ENCODE data around the gene ZNF511. TPM values are rescaled to one million over a fixed set of nuclear protein-coding genes. Genes with fewer than 3 reads are reported as not detected.

Gene ZNF511
- total RNA-seq, 4 donors from 2014 or later, result 21.8 to 104 (median 27.2) TPM

- in situ Hi-C loops (cut with MboI; ENCODE audit: low pct_ligation_motif_present in 1 of 4, low pct_unique_long_range_greater_than_20kb in 1 of 4, low sequenced_read_pairs in 3 of 4) (no loop called here), intact Hi-C loops (cut with DNase I; ENCODE audit: low total_unique reads) (no loop called here)
- Histone ChIP-seq H3K4me3 (no peak overlapping the region), H3K36me3 (peaks cover 0 to 56% (median 26%) of the 10 kb centered on the region in 4 donors), H3K9me3 (no peaks in the 10 kb centered on the region), H3K4me1 (no peaks in the 10 kb centered on the region), H3K27ac (no peak overlapping the region), H3K27me3 (no peaks in the 10 kb centered on the region)
- 96% methylated on average over 7 to 14 of the region's 14 CpGs for WGBS, 2 donors (ENCODE audit: low coverage in 1 of 2)
- no peak for DNase-seq
- TF ChIP-seq POLR2AphosphoS5 (IDR thresholded peaks at IDR 0.05) (no peak), POLR2A (IDR thresholded peaks at IDR 0.05) (no peak), EP300 (IDR thresholded peaks at IDR 0.05; ENCODE audit: low read depth) (no peak)
- TF ChIP-seq, protein P1, sequence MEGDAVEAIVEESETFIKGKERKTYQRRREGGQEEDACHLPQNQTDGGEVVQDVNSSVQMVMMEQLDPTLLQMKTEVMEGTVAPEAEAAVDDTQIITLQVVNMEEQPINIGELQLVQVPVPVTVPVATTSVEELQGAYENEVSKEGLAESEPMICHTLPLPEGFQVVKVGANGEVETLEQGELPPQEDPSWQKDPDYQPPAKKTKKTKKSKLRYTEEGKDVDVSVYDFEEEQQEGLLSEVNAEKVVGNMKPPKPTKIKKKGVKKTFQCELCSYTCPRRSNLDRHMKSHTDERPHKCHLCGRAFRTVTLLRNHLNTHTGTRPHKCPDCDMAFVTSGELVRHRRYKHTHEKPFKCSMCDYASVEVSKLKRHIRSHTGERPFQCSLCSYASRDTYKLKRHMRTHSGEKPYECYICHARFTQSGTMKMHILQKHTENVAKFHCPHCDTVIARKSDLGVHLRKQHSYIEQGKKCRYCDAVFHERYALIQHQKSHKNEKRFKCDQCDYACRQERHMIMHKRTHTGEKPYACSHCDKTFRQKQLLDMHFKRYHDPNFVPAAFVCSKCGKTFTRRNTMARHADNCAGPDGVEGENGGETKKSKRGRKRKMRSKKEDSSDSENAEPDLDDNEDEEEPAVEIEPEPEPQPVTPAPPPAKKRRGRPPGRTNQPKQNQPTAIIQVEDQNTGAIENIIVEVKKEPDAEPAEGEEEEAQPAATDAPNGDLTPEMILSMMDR (IDR thresholded peaks at IDR 0.05), result no peak
These were observed 9.0 kb upstream of the ZNF511 start for GRCh38 chr10:133299738-133300137.

GRCh38 chr10:133302230-133302629 lies 6.5 kb upstream of the ZNF511 start:
- TF ChIP-seq EP300 (IDR thresholded peaks at IDR 0.05; ENCODE audit: low read depth), result no peak
- TF ChIP-seq POLR2A (IDR thresholded peaks at IDR 0.05), result no peak
- TF ChIP-seq, protein P1 (IDR thresholded peaks at IDR 0.05), result no peak
- TF ChIP-seq POLR2AphosphoS5 (IDR thresholded peaks at IDR 0.05), result no peak
- H3K27ac ChIP-seq, result no peak overlapping the region
- DNase-seq, result no peak
- no peak overlapping the region for H3K4me3 ChIP-seq
- in situ Hi-C loops (cut with MboI; ENCODE audit: low pct_ligation_motif_present in 1 of 4, low pct_unique_long_range_greater_than_20kb in 1 of 4, low sequenced_read_pairs in 3 of 4), result no loop called here
- H3K9me3 ChIP-seq, result no peaks in the 10 kb centered on the region
- no peaks in the 10 kb centered on the region for H3K27me3 ChIP-seq
- intact Hi-C loops (cut with DNase I; ENCODE audit: low total_unique reads), result loop anchor here (1.0 kb wide), 1 partner anchor 23 kb away; no protein-coding TSS in a partner anchor
- peaks cover 0 to 36% (median 15%) of the 10 kb centered on the region in 4 donors for H3K36me3 ChIP-seq
- H3K4me1 ChIP-seq, result peaks cover 2 to 14% (median 4%) of the 10 kb centered on the region in 4 donors
- WGBS, 2 donors (ENCODE audit: low coverage in 1 of 2), result 95% methylated on average over 8 of the region's 14 CpGs; no CpG with 5 or more reads in 1 of the 2 donors

GRCh38 chr10:133303206-133303605 lies 5.5 kb upstream of the ZNF511 start:
- H3K36me3 ChIP-seq, result peaks cover 0 to 28% (median 11%) of the 10 kb centered on the region in 4 donors
- peaks cover 6 to 20% (median 10%) of the 10 kb centered on the region in 4 donors for H3K4me1 ChIP-seq
- no peak overlapping the region for H3K27ac ChIP-seq
- DNase-seq, result no peak
- intact Hi-C loops (cut with DNase I; ENCODE audit: low total_unique reads), result no loop called here
- no peak for TF ChIP-seq POLR2AphosphoS5 (IDR thresholded peaks at IDR 0.05)
- no peak for TF ChIP-seq POLR2A (IDR thresholded peaks at IDR 0.05)
- TF ChIP-seq, protein P1 (IDR thresholded peaks at IDR 0.05), result no peak
- no peak for TF ChIP-seq EP300 (IDR thresholded peaks at IDR 0.05; ENCODE audit: low read depth)
- H3K27me3 ChIP-seq, result no peaks in the 10 kb centered on the region
- 83% methylated on average over 7 of the region's 10 CpGs; no CpG with 5 or more reads in 1 of the 2 donors for WGBS, 2 donors (ENCODE audit: low coverage in 1 of 2)
- H3K4me3 ChIP-seq, result no peak overlapping the region
- no peaks in the 10 kb centered on the region for H3K9me3 ChIP-seq
- in situ Hi-C loops (cut with MboI; ENCODE audit: low pct_ligation_motif_present in 1 of 4, low pct_unique_long_range_greater_than_20kb in 1 of 4, low sequenced_read_pairs in 3 of 4), result no loop called here

GRCh38 chr10:133306097-133306476 lies 2.6 kb upstream of the ZNF511 start:
- intact Hi-C loops (cut with DNase I; ENCODE audit: low total_unique reads) (no loop called here), in situ Hi-C loops (cut with MboI; ENCODE audit: low pct_ligation_motif_present in 1 of 4, low pct_unique_long_range_greater_than_20kb in 1 of 4, low sequenced_read_pairs in 3 of 4) (no loop called here)
- Histone ChIP-seq H3K9me3 (no peaks in the 10 kb centered on the region), H3K27ac (peak overlapping the region in 2 of 4 donors; percentile 5 to 54), H3K36me3 (peaks cover 0 to 5% (median under 1%) of the 10 kb centered on the region in 4 donors), H3K27me3 (no peaks in the 10 kb centered on the region), H3K4me1 (peaks cover 7 to 33% (median 18%) of the 10 kb centered on the region in 4 donors), H3K4me3 (no peak overlapping the region)
- 95% methylated on average over 5 of the region's 5 CpGs; no CpG with 5 or more reads in 1 of the 2 donors for WGBS, 2 donors (ENCODE audit: low coverage in 1 of 2)
- DNase-seq, result no peak
- TF ChIP-seq, protein P1 (IDR thresholded peaks at IDR 0.05), result no peak
- no peak for TF ChIP-seq EP300 (IDR thresholded peaks at IDR 0.05; ENCODE audit: low read depth)
- no peak for TF ChIP-seq POLR2A (IDR thresholded peaks at IDR 0.05)
- TF ChIP-seq POLR2AphosphoS5 (IDR thresholded peaks at IDR 0.05), result no peak

All from transverse colon (tissue), 4 donors.